ENCODE data around the gene ABCC1. TPM values are rescaled to one million over a fixed set of nuclear protein-coding genes. Genes with fewer than 3 reads are reported as not detected.

ABCC1 gene
- total RNA-seq, 6 experiments from 2014 or later: 49.3 to 63.6 (median 57.1) TPM

DNA sequence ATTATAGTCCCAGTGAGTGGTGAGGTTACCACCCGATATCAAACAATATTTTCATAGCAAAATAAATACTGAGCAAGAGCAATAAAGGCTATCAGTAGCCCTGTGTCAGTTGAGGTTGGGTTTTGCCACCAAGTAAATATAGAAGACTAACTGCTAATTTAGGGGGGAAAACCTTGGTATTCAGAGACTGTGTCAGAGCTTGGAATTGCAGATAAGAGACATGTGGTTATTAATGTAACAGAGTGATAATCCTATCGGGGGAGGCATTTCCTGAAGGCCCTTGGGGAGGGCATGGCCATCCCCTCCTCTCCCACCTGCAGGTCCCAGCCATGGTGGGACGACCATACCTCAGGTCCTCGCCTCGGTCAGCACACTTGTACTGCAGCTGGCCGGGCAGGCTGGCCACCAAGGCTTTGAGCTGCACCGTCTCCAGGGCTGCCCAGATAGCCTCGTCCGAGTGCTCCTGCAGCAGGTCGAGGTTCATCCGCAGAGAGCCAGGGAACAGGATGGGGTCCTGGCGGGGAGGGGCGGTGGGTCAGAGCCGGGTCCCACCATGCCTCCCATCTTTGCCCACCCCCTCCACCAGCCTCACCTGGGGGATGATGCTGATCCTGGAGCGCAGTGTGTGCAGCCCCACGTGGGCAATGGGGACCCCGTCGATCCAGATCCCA, 205.0 kb downstream of the ABCC1 start:
- Mint-ChIP-seq H3K9me3 (no peaks in the 10 kb centered on the region), H3K27me3 (ENCODE audit: insufficient read depth) (peaks cover 8% of the 10 kb centered on the region), H3K27ac (no peak overlapping the region), H3K4me3 (no peak overlapping the region), H3K36me3 (ENCODE audit: low read depth) (no peaks in the 10 kb centered on the region), H3K4me1 (ENCODE audit: low read depth) (no peaks in the 10 kb centered on the region)
- no peak for DNase-seq
- TF ChIP-seq, protein P1, sequence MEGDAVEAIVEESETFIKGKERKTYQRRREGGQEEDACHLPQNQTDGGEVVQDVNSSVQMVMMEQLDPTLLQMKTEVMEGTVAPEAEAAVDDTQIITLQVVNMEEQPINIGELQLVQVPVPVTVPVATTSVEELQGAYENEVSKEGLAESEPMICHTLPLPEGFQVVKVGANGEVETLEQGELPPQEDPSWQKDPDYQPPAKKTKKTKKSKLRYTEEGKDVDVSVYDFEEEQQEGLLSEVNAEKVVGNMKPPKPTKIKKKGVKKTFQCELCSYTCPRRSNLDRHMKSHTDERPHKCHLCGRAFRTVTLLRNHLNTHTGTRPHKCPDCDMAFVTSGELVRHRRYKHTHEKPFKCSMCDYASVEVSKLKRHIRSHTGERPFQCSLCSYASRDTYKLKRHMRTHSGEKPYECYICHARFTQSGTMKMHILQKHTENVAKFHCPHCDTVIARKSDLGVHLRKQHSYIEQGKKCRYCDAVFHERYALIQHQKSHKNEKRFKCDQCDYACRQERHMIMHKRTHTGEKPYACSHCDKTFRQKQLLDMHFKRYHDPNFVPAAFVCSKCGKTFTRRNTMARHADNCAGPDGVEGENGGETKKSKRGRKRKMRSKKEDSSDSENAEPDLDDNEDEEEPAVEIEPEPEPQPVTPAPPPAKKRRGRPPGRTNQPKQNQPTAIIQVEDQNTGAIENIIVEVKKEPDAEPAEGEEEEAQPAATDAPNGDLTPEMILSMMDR (IDR thresholded peaks at IDR 0.05): no peak

DNA sequence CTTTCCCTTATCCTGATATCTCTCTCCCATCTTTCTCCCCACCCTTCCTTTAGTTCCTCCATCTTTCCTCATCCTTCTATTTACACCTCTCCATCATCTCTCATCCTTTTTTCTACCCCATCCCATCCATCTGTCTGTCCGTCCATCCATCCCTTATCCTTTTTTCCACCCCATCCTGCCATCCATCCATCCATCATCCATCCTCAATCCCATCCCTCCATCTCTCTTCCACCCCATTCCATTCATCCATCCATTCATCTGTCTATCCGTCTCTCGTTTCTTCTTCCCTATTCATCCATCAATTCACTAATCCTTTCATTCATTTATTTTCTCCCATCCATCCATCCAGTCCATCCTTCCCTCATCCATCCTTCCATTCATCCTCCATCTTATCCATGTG, 205.8 kb downstream of the ABCC1 start:
- TF ChIP-seq, protein P1 (IDR thresholded peaks at IDR 0.05): no peak
- Mint-ChIP-seq H3K9me3 (no peaks in the 10 kb centered on the region; the same call in 1 of the 2 replicates), H3K4me3 (no peak overlapping the region), H3K4me1 (ENCODE audit: low read depth) (no peaks in the 10 kb centered on the region), H3K27ac (no peak overlapping the region), H3K27me3 (ENCODE audit: insufficient read depth) (peaks cover 8% of the 10 kb centered on the region), H3K36me3 (ENCODE audit: low read depth) (no peaks in the 10 kb centered on the region)
- no peak for DNase-seq

DNA sequence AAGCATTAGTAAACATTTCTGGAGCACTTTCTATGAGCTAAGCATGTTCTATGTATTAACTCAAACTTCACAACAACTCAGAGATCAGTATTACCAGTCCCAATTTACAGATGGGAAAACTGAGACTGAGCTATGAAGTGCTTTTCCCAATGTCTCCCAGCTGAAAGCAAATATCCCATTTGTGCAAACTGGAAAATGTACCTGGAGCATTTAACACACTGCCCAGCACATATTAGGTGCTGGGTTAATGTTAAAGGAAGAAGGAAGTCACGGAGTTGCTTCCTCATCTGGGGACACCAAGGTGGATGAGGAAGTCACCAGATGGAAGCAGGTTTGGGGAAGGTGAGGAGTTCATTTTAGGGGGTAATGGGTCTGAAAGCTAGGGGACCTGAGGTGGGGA, 207.8 kb downstream of the ABCC1 start:
- TF ChIP-seq, protein P1 (IDR thresholded peaks at IDR 0.05): no peak
- peaks cover 14% of the 10 kb centered on the region for H3K27me3 Mint-ChIP-seq (ENCODE audit: insufficient read depth)
- H3K4me1 Mint-ChIP-seq (ENCODE audit: low read depth): no peaks in the 10 kb centered on the region
- H3K36me3 Mint-ChIP-seq (ENCODE audit: low read depth): no peaks in the 10 kb centered on the region
- no peak overlapping the region for H3K4me3 Mint-ChIP-seq
- DNase-seq: no peak
- H3K27ac Mint-ChIP-seq: no peak overlapping the region
- H3K9me3 Mint-ChIP-seq: no peaks in the 10 kb centered on the region; the same call in 1 of the 2 replicates

DNA sequence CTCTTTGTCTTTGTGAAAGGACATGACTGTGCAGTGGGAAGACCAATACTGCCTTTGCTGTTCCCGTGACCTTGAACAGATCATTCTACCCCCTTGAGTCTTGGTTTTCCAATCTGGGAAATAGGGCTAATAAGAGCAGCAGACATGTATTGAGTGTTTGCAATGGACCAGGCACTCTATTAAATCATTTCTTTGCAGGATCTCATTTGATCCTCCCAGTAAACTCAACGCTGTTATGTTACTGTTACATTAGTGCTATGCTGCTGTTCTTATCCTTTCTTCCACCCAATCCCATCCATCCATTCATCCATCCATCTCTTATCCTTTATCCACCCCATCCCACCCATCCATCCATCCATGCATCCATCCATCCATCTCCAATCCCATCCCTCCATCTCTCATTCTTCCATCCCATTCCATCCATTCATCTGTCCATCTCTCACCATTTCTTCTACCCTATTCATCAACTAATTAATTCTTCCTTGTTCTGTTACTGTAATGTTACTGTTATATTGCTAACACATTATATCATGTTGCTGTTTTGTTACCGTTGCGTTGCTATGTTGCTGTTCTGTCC, 208.8 kb downstream of the ABCC1 start:
- TF ChIP-seq, protein P1 (IDR thresholded peaks at IDR 0.05): no peak
- no peak overlapping the region for H3K27ac Mint-ChIP-seq
- H3K4me1 Mint-ChIP-seq (ENCODE audit: low read depth): no peaks in the 10 kb centered on the region

DNA sequence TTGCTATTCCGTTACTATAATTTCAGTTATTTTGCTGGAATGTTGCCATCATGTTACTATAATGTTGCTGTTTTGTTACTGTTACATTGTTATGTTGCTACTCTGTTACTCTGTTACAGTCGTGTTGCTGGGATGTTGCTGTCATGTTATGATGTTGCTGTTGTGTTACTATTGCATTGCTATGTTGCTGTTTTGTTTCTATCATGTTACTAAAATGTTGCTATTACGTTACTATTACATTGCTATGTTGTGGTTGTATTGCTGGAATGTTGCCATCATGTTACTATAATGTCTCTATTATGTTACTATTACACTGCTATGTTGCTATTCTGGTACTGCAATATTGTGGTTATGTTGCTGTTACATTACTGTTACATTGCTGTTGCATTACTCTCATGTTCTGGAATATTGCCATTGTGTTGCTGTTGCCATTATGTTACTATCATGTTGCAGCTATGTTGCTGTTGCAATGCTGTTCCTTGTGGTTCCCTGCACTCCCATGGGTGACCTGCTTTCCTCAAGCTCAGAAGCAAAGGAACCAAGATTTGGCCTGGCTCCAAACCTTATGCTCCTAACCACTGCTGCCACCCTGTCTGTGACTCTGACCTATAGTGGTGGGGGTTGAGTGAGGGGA, 209.4 kb downstream of the ABCC1 start:
- no peaks in the 10 kb centered on the region for H3K36me3 Mint-ChIP-seq (ENCODE audit: low read depth)
- no peak overlapping the region for H3K4me3 Mint-ChIP-seq
- H3K27me3 Mint-ChIP-seq (ENCODE audit: insufficient read depth): peaks cover 18% of the 10 kb centered on the region
- TF ChIP-seq, protein P1 (IDR thresholded peaks at IDR 0.05): no peak
- no peak overlapping the region; the same call in 1 of the 2 replicates for H3K27ac Mint-ChIP-seq
- DNase-seq: peak; percentile 17
- no peaks in the 10 kb centered on the region; the same call in 1 of the 2 replicates for H3K9me3 Mint-ChIP-seq
- no peaks in the 10 kb centered on the region for H3K4me1 Mint-ChIP-seq (ENCODE audit: low read depth)

More for the DNA sequence above, 208.8 kb downstream of the ABCC1 start:
- peaks cover 15% of the 10 kb centered on the region for H3K27me3 Mint-ChIP-seq (ENCODE audit: insufficient read depth)
- H3K9me3 Mint-ChIP-seq: no peaks in the 10 kb centered on the region; the same call in 1 of the 2 replicates
- no peak for DNase-seq
- H3K4me3 Mint-ChIP-seq: no peak overlapping the region
- no peaks in the 10 kb centered on the region for H3K36me3 Mint-ChIP-seq (ENCODE audit: low read depth)
